Measurements from ENCODE around the gene EBI3. TPM values are rescaled to one million over a fixed set of nuclear protein-coding genes. Genes with fewer than 3 reads are reported as not detected.

Gene EBI3
- total and polyA plus RNA-seq, 2 of the 8 experiments (the other 6 are each of a cell fraction or from before 2014, with no cell fraction given): 0.99 to 8.4 TPM

- Histone ChIP-seq H3K9me3 (ENCODE audit: insufficient read depth in 2 of 2, low read depth in 1 of 2, low read length in 1 of 2) (no peaks in the 10 kb centered on the region), H3K79me2 (ENCODE audit: control insufficient read depth in 1 of 2, insufficient read depth in 2 of 2, low read length in 2 of 2) (no peaks in the 10 kb centered on the region), H2AK5ac (ENCODE audit: low read depth, low read length) (no peak overlapping the region), H3K23me2 (ENCODE audit: low read depth, low read length) (no peaks in the 10 kb centered on the region; the same call in 1 of the 2 replicates), H3K18ac (ENCODE audit: extremely low read depth, low read length) (no peak overlapping the region), H2BK12ac (ENCODE audit: low read depth, low read length) (no peak overlapping the region; the same call in 1 of the 2 replicates), H3K4me3 (ENCODE audit: extremely low read depth in 1 of 4, insufficient read depth in 2 of 4, low read depth in 3 of 4, low read length in 4 of 4) (no peak overlapping the region), H4K91ac (replicated peaks; ENCODE audit: insufficient read length, low read length) (no peak overlapping the region), H3K56ac (replicated peaks; ENCODE audit: insufficient read length, low read depth, low read length) (no peak overlapping the region), H4K20me1 (replicated peaks in 1 of 2; ENCODE audit: control insufficient read depth in 1 of 2, insufficient read depth in 2 of 2, low read length in 2 of 2) (no peaks in the 10 kb centered on the region), H3K14ac (ENCODE audit: insufficient read length) (no peak overlapping the region), H2BK120ac (replicated peaks; ENCODE audit: low read depth, low read length) (no peak overlapping the region), H2AFZ (ENCODE audit: low read length) (no peak overlapping the region), H3K27me3 (replicated peaks in 1 of 4; ENCODE audit: control insufficient read depth in 3 of 4, extremely low read depth in 1 of 4, insufficient read depth in 3 of 4, low read length in 3 of 4) (no peaks in the 10 kb centered on the region), H3K27ac (ENCODE audit: low read depth, low read length) (no peak overlapping the region), H3K4me1 (replicated peaks in 1 of 4; ENCODE audit: control insufficient read depth in 3 of 4, insufficient read depth in 4 of 4, low read length in 3 of 4) (peaks cover 0 to 7% (median 3%) of the 10 kb centered on the region in 4 experiments; a peak in 3 of 7 replicates), H2BK15ac (ENCODE audit: low read length) (no peak overlapping the region), H3K36me3 (ENCODE audit: control insufficient read depth in 2 of 4, insufficient read depth in 4 of 4, low read length in 3 of 4) (no peaks in the 10 kb centered on the region), H3K79me1 (ENCODE audit: low read depth, low read length) (no peaks in the 10 kb centered on the region), H3K23ac (ENCODE audit: insufficient read length) (no peak overlapping the region), H2BK5ac (ENCODE audit: low read depth, low read length) (no peak overlapping the region), H3K4ac (replicated peaks; ENCODE audit: insufficient read length, low read depth, low read length) (no peak overlapping the region), H4K5ac (ENCODE audit: insufficient read length, low read depth, low read length) (no peak overlapping the region), H3K4me2 (ENCODE audit: insufficient read depth in 1 of 2, low read depth in 2 of 2, low read length in 2 of 2) (no peak overlapping the region), H2BK20ac (ENCODE audit: low read length) (no peak overlapping the region), H4K8ac (ENCODE audit: extremely low read depth, insufficient read depth, low read length) (no peak overlapping the region), H3K9ac (replicated peaks in 1 of 4; ENCODE audit: extremely low read depth in 1 of 4, low read depth in 3 of 4, low read length in 3 of 4) (no peak overlapping the region)
- no peak for FAIRE-seq
- DNase-seq (ENCODE audit: low read depth in 1 of 2, low spot score in 2 of 2): no peak
- TF ChIP-seq CHD1 (IDR thresholded peaks at IDR 0.05; ENCODE audit: low read depth, low read length) (no peak), CHD2 (IDR thresholded peaks at IDR 0.05; ENCODE audit: low read length) (no peak), GTF2F1 (IDR thresholded peaks at IDR 0.05; ENCODE audit: borderline replicate concordance, low read depth, low read length) (no peak), TBP (IDR thresholded peaks at IDR 0.05; ENCODE audit: low read depth, low read length) (no peak), POLR2A (IDR thresholded peaks at IDR 0.05; ENCODE audit: control extremely low read depth in 1 of 2, low read depth in 2 of 2, low read length in 2 of 2) (no peak), JUND (IDR thresholded peaks at IDR 0.05; ENCODE audit: low read length) (no peak), BCL11A (IDR thresholded peaks at IDR 0.05; ENCODE audit: low read depth in 2 of 2, low read length in 2 of 2) (no peak), RXRA (IDR thresholded peaks at IDR 0.05; ENCODE audit: insufficient read depth, low read depth, low read length) (no peak), SAP30 (IDR thresholded peaks at IDR 0.05; ENCODE audit: insufficient read depth, insufficient replicate concordance, low read length) (no peak)
- POLR2A ChIA-PET (ENCODE audit: partially characterized antibody): no interaction called here
- CTCF ChIA-PET (ENCODE audit: partially characterized antibody): interaction anchor here (1.7 kb wide), 1 partner anchor 88 kb away, joined by 3 read pairs; no protein-coding TSS in a partner anchor
These were observed 1.6 kb upstream of the EBI3 start for GRCh38 chr19:4227771-4228170.

Data from H1 (cell line).